ENCODE measurements around the gene COX19. TPM values are rescaled to one million over a fixed set of nuclear protein-coding genes. Genes with fewer than 3 reads are reported as not detected.

Gene COX19
- total RNA-seq, 4 donors from 2014 or later = 11.6 to 55.2 (median 13.2) TPM

DNA sequence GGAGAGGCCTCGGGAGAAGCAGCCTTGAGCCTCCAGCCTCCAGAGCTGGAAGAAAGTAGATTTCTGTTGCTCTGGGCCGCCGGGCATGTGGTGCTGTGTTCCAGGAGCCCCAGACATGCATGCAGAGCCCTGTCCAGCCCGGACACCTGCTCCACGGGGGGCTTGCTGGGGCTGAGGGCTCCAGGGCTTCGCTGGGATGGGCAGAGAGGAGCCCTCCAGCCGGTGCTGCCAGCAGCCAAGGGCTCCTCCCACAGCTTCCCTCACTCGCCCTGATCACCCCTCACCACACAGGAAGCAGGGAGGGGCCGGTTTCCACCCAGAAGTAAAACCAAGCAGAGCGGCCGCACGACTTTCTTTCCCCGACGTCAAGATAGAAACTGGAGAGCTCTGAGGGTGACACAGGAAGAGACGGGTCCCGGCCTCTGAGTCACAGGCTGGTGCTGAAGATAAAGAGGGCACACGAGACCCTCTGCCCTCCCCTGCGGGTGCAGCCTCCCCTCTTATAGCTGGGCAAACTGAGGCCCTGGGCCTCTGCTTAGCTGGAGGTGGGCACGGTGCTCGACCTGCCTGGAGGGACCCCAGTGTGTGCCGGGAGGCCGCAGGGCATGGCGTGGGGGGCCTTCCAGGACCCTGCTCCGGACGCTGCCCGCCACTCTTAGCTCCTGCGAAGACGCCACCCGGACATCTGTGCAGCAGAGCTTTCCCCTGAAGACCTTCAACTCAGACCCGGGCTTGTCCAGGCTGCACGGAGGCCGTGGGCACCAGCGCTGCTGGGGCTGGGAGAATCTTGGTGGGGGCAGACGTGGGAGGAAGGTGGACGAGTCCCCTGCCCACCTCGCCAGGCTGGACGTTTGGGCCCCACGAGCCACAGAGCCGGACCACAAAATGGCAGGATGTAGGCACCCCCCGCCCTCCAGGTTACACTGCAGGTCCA, 52.0 kb downstream of the COX19 start:
- 20% methylated on average over 14 of the region's 40 CpGs for WGBS
- Histone ChIP-seq H3K27ac (peak overlapping the region; percentile 12), H3K27me3 (peaks cover 11% of the 10 kb centered on the region), H3K36me3 (no peaks in the 10 kb centered on the region), H3K4me3 (peak overlapping the region; percentile 5), H3K4me1 (peaks cover 23% of the 10 kb centered on the region), H3K9me3 (no peaks in the 10 kb centered on the region)
- TF ChIP-seq, protein P1, sequence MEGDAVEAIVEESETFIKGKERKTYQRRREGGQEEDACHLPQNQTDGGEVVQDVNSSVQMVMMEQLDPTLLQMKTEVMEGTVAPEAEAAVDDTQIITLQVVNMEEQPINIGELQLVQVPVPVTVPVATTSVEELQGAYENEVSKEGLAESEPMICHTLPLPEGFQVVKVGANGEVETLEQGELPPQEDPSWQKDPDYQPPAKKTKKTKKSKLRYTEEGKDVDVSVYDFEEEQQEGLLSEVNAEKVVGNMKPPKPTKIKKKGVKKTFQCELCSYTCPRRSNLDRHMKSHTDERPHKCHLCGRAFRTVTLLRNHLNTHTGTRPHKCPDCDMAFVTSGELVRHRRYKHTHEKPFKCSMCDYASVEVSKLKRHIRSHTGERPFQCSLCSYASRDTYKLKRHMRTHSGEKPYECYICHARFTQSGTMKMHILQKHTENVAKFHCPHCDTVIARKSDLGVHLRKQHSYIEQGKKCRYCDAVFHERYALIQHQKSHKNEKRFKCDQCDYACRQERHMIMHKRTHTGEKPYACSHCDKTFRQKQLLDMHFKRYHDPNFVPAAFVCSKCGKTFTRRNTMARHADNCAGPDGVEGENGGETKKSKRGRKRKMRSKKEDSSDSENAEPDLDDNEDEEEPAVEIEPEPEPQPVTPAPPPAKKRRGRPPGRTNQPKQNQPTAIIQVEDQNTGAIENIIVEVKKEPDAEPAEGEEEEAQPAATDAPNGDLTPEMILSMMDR (IDR thresholded peaks at IDR 0.05) = no peak
- TF ChIP-seq POLR2A (IDR thresholded peaks at IDR 0.05) (no peak), POLR2AphosphoS5 (IDR thresholded peaks at IDR 0.05) (no peak), EP300 (IDR thresholded peaks at IDR 0.05) (no peak)
- peak; percentile 88 to 91 for DNase-seq (ENCODE audit: low spot score in 2 of 2)

DNA sequence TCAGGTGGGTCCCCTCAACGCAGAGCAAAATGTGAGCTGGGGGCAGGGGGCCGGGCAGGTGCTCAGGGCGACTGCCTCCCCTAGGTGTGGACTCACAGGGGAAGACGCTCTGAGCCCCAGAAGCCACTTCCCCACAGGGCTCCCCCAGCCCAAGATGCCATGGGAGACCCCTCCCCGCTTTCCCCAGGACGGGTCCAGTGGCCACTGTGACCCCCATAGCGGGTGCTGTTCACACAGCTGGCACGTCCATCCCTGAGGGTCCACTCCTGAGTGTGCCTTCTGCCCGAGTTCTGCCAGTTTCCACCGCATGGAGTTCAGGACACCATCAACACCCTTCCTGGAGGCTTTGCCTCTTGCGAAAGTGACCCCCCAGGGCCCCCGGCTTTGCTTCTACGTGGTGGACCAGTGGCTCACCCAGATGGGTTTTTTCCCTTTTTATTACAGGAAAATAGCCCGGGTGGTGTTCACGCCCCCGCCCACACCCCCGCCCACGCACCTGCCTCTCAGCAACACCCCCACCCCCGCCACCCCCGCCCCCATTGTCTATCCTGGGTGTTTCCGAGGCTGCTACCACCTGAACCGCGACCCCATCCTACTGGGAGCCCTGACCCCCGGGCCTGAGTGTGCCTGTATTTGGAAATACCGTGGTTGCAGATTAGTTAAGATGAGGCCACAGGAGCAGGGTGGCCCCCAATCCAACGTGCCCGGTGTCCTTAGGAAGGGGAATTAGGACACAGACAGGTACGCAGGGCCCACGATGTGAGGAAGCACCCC, 52.8 kb downstream of the COX19 start:
- H3K36me3 ChIP-seq = no peaks in the 10 kb centered on the region
- H3K9me3 ChIP-seq = no peaks in the 10 kb centered on the region
- 62% methylated on average over 26 of the region's 29 CpGs for WGBS
- no peak for TF ChIP-seq POLR2A (IDR thresholded peaks at IDR 0.05)
- TF ChIP-seq, protein P1 (IDR thresholded peaks at IDR 0.05) = no peak
- no peak for TF ChIP-seq POLR2AphosphoS5 (IDR thresholded peaks at IDR 0.05)
- no peak for TF ChIP-seq EP300 (IDR thresholded peaks at IDR 0.05)
- peak overlapping the region; percentile 5 for H3K4me3 ChIP-seq
- peak in 1 of 2 donors; percentile 72 for DNase-seq (ENCODE audit: low spot score in 2 of 2)
- peaks cover 23% of the 10 kb centered on the region for H3K4me1 ChIP-seq
- H3K27me3 ChIP-seq = peaks cover 11% of the 10 kb centered on the region
- H3K27ac ChIP-seq = no peak overlapping the region

DNA sequence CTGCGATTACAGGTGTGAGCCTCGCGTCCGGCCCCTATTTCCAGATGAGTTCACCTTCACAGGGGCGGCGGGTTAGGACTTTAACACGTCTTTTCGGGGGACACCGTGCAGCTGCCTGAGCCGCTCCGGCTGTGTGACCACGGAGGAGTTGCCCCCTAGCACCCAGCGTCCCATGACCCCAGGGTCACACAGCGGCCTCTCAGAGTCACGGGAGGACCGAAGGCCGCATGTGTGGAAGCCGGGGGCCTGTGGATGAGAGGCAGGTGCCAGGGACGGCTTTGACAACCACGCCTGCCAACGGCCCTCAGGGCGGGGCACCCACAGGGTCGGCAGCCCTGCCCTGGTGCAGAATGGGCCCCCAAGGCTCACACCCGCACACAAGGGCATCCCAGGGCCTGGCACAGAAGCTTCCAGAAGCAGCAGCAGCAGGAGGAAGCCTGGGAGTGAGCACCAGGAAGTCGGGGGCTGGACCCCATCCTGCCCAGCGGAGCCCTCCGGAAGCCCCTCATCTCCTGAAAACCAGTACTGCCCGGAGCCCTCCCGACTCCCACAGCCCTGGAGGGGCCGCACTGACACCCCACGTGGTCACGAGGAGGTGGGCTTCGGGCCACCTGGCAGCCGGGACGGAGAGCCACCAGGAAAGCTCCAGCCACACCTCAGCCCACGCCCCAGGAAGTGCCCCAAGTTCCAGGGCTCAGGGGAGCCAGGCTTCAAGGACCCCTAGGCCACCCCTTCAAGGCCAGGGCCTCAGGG, 53.6 kb downstream of the COX19 start:
- Histone ChIP-seq H3K4me3 (peak overlapping the region; percentile 5), H3K36me3 (no peaks in the 10 kb centered on the region), H3K27me3 (peaks cover 11% of the 10 kb centered on the region), H3K27ac (no peak overlapping the region), H3K4me1 (peaks cover 23% of the 10 kb centered on the region), H3K9me3 (no peaks in the 10 kb centered on the region)
- TF ChIP-seq, protein P1 (IDR thresholded peaks at IDR 0.05) = no peak
- TF ChIP-seq POLR2AphosphoS5 (IDR thresholded peaks at IDR 0.05) (no peak), POLR2A (IDR thresholded peaks at IDR 0.05) (no peak), EP300 (IDR thresholded peaks at IDR 0.05) (no peak)
- DNase-seq (ENCODE audit: low spot score in 2 of 2) = peak; percentile 56 to 78
- 69% methylated on average over 20 of the region's 36 CpGs for WGBS

DNA sequence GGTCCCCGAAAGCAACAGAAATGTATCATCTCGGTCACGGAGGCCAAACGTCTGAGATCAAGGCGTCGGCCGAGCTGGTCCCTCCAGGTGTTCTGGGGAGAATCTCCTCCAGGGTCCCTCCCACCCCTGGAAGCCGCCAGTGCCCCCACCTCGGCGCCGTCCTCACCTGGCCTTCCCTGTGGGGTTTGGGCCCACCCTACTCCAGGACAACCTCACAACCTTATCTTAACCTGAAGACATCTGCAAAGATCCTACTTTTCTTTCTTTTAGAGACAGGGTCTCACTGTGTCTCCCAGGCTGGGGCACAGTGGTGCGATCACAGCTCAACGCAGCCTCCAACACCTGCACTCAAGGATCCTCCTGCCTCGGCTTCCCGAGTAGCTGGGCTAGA, 54.3 kb downstream of the COX19 start:
- TF ChIP-seq EP300 (IDR thresholded peaks at IDR 0.05) (no peak), POLR2AphosphoS5 (IDR thresholded peaks at IDR 0.05) (no peak), POLR2A (IDR thresholded peaks at IDR 0.05) (no peak)
- TF ChIP-seq, protein P1 (IDR thresholded peaks at IDR 0.05) = no peak
- Histone ChIP-seq H3K4me3 (no peak overlapping the region), H3K27ac (no peak overlapping the region), H3K9me3 (no peaks in the 10 kb centered on the region), H3K4me1 (peaks cover 30% of the 10 kb centered on the region), H3K27me3 (peaks cover 11% of the 10 kb centered on the region), H3K36me3 (no peaks in the 10 kb centered on the region)
- WGBS = 87% methylated on average over 12 of the region's 15 CpGs
- DNase-seq (ENCODE audit: low spot score in 2 of 2) = no peak
